Mesenchymal stem cell (in vitro differentiated cells and primary cell): ENCODE results near the gene ARAF.
A peak's percentile ranks its signal among the peaks of the same experiment; 100 is the strongest.

Experiments
- DNase-seq: peaks from one replicate; pipeline ENCODE4 v3.0.0-alpha.2; 2013
- H2AFZ ChIP-seq: one replicate; pipeline ENCODE4 v1.6.1; 2013; ENCODE audit warnings: low read depth, mild to moderate bottlenecking, control low read depth, inconsistent platforms, low read length, moderate library complexity
- H2AK5ac ChIP-seq: 2 replicates; pipeline ENCODE4 v1.6.1; 2013; ENCODE audit warnings: low read length, moderate library complexity, mild to moderate bottlenecking, inconsistent platforms; ENCODE audit not compliant: severe bottlenecking
- H2BK120ac ChIP-seq: one replicate; pipeline ENCODE4 v1.6.1; 2013; ENCODE audit warnings: low read depth, mild to moderate bottlenecking, inconsistent platforms, low read length, moderate library complexity
- H2BK12ac ChIP-seq, 2 experiments: one replicate each; pipeline ENCODE4 v1.6.1; 2013; ENCODE audit warnings: inconsistent platforms in 2 of 2, low read length in 2 of 2, mild to moderate bottlenecking in 2 of 2, moderate library complexity in 2 of 2, control low read depth in 1 of 2
- H2BK15ac ChIP-seq: one replicate; pipeline ENCODE4 v1.6.1; 2013; ENCODE audit warnings: mild to moderate bottlenecking, low read depth, inconsistent platforms; ENCODE audit not compliant: poor library complexity, severe bottlenecking
- H2BK5ac ChIP-seq: 2 replicates; pipeline ENCODE4 v1.6.1; 2013; ENCODE audit warnings: low read depth, mild to moderate bottlenecking, low read length, control low read depth, inconsistent platforms; ENCODE audit not compliant: poor library complexity, severe bottlenecking
- H3K14ac ChIP-seq, 2 experiments: one replicate each; pipeline ENCODE4 v1.6.1; 2013; ENCODE audit warnings: inconsistent platforms in 2 of 2, low read length in 2 of 2, control low read depth in 1 of 2, mild to moderate bottlenecking in 1 of 2, moderate library complexity in 1 of 2
- H3K18ac ChIP-seq, 2 experiments: one replicate each; pipeline ENCODE4 v1.6.1; 2013; ENCODE audit warnings: inconsistent platforms in 2 of 2, low read length in 2 of 2, control low read depth in 1 of 2, low read depth in 1 of 2, mild to moderate bottlenecking in 1 of 2
- H3K23ac ChIP-seq, 2 experiments: one replicate each; pipeline ENCODE4 v1.6.1; 2013; ENCODE audit warnings: inconsistent platforms in 2 of 2, low read length in 2 of 2, mild to moderate bottlenecking in 2 of 2, moderate library complexity in 2 of 2, control low read depth in 1 of 2
- H3K27ac ChIP-seq: 2 replicates; pipeline ENCODE4 v1.5.1; 2013; ENCODE audit warnings: mild to moderate bottlenecking, moderate library complexity, low read length, control low read depth, inconsistent platforms; ENCODE audit not compliant: poor library complexity, severe bottlenecking
- H3K27me3 ChIP-seq, 2 experiments: 2 replicates each; pipeline versions ENCODE4 v1.6.1 to v1.7.0; 2013; ENCODE audit warnings: low read length in 2 of 2, mild to moderate bottlenecking in 2 of 2, moderate library complexity in 2 of 2, control low read depth in 1 of 2, inconsistent platforms in 1 of 2; ENCODE audit not compliant: control insufficient read depth in 1 of 2, insufficient read depth in 1 of 2
- H3K36me3 ChIP-seq, 2 experiments: 2 replicates each; pipeline versions ENCODE4 v1.6.1 to v1.7.0; 2013; ENCODE audit warnings: low read length in 2 of 2, control low read depth in 1 of 2, inconsistent platforms in 1 of 2, low read depth in 1 of 2, mild to moderate bottlenecking in 1 of 2; ENCODE audit not compliant: insufficient read depth in 2 of 2, control insufficient read depth in 1 of 2
- H3K4ac ChIP-seq, 2 experiments: one replicate each; pipeline ENCODE4 v1.6.1; 2013; ENCODE audit warnings: inconsistent platforms in 2 of 2, low read length in 2 of 2, mild to moderate bottlenecking in 2 of 2, moderate library complexity in 2 of 2, control low read depth in 1 of 2, low read depth in 1 of 2
- H3K4me1 ChIP-seq: 2 replicates; pipeline ENCODE4 v1.6.1; 2013; ENCODE audit warnings: low read depth, low read length, control low read depth; ENCODE audit not compliant: control insufficient read depth, insufficient read depth
- H3K4me2 ChIP-seq: 2 replicates; pipeline ENCODE4 v1.6.1; 2013; ENCODE audit warnings: low read length, mild to moderate bottlenecking, inconsistent platforms; ENCODE audit not compliant: poor library complexity, severe bottlenecking
- H3K4me3 ChIP-seq, 2 experiments: 2 replicates each; pipeline versions ENCODE4 v1.5.1 to v1.7.0; 2013; ENCODE audit warnings: low read length in 2 of 2, mild to moderate bottlenecking in 2 of 2, control low read depth in 1 of 2, low read depth in 1 of 2; ENCODE audit not compliant: insufficient read depth in 1 of 2
- H3K79me1 ChIP-seq: replicated peaks from 2 replicates; pipeline ENCODE4 v1.6.1; 2013; ENCODE audit warnings: mild to moderate bottlenecking, control low read depth, low read length, inconsistent platforms; ENCODE audit not compliant: poor library complexity, severe bottlenecking
- H3K9ac ChIP-seq: 2 replicates; pipeline ENCODE4 v1.7.0; 2013; ENCODE audit warnings: mild to moderate bottlenecking, low read length, moderate library complexity
- H3K9me3 ChIP-seq: 2 replicates; pipeline ENCODE4 v1.7.0; 2013; ENCODE audit warnings: mild to moderate bottlenecking, low read length; ENCODE audit not compliant: control insufficient read depth
- H4K8ac ChIP-seq: one replicate; pipeline ENCODE4 v1.6.1; 2013; ENCODE audit warnings: inconsistent platforms, mild to moderate bottlenecking, low read length, moderate library complexity
- H4K91ac ChIP-seq: one replicate; pipeline ENCODE4 v1.6.1; 2013; ENCODE audit warnings: mild to moderate bottlenecking, low read length, inconsistent platforms
- WGBS: methylation state at CpG from one replicate; pipeline ENCODE4 v1.1.7; 2013; ENCODE audit warnings: mixed read lengths; 5-methylcytosine and 5-hydroxymethylcytosine counted together

ARAF gene

GRCh38 chrX:47540754-47541538 is 20.1 kb upstream of the ARAF start:
- DNase-seq = peak; percentile 94
- no peak overlapping the region for H3K27ac ChIP-seq
- no peak overlapping the region for H2BK120ac ChIP-seq
- H2BK5ac ChIP-seq = no peak overlapping the region
- H3K4me1 ChIP-seq = no peaks in the 10 kb centered on the region
- no peak overlapping the region for H3K4me3 ChIP-seq
- H2BK15ac ChIP-seq = no peak overlapping the region
- no peak overlapping the region for H2AFZ ChIP-seq
- no peak overlapping the region for H3K23ac ChIP-seq
- H3K4me2 ChIP-seq = no peak overlapping the region
- no peaks in the 10 kb centered on the region for H3K9me3 ChIP-seq
- no peak overlapping the region for H4K91ac ChIP-seq
- H2AK5ac ChIP-seq = no peak overlapping the region
- H4K8ac ChIP-seq = no peak overlapping the region
- H3K27me3 ChIP-seq = peaks cover 0 to 4% of the 10 kb centered on the region in 2 experiments
- no peak overlapping the region for H3K14ac ChIP-seq
- H3K4ac ChIP-seq = no peak overlapping the region
- no peaks in the 10 kb centered on the region for H3K79me1 ChIP-seq
- no peak overlapping the region for H3K18ac ChIP-seq
- WGBS = 30% methylated on average over 9 of the region's 15 CpGs
- no peak overlapping the region for H2BK12ac ChIP-seq
- no peaks in the 10 kb centered on the region for H3K36me3 ChIP-seq
- H3K9ac ChIP-seq = peak overlapping the region; percentile 82

- Histone ChIP-seq H2AK5ac (no peak overlapping the region), H3K79me1 (no peaks in the 10 kb centered on the region), H2BK12ac (no peak overlapping the region), H3K4me2 (no peak overlapping the region), H3K4me1 (no peaks in the 10 kb centered on the region), H3K4ac (no peak overlapping the region), H3K4me3 (no peak overlapping the region), H2BK120ac (no peak overlapping the region), H4K8ac (no peak overlapping the region), H3K9me3 (no peaks in the 10 kb centered on the region), H3K23ac (no peak overlapping the region), H3K36me3 (no peaks in the 10 kb centered on the region), H3K9ac (no peak overlapping the region), H3K18ac (no peak overlapping the region), H3K27ac (no peak overlapping the region), H3K14ac (no peak overlapping the region), H3K27me3 (peaks cover 0 to 7% of the 10 kb centered on the region in 2 experiments), H2AFZ (no peak overlapping the region), H2BK5ac (no peak overlapping the region), H2BK15ac (no peak overlapping the region), H4K91ac (no peak overlapping the region)
- DNase-seq = no peak
- 97% methylated on average over 4 of the region's 5 CpGs for WGBS
Observed at GRCh38 chrX:47543496-47543895, 17.5 kb upstream of the ARAF start.

GRCh38 chrX:47556045-47556623 is 4.9 kb upstream of the ARAF start:
- Histone ChIP-seq H3K14ac (no peak overlapping the region), H2BK12ac (no peak overlapping the region), H3K23ac (no peak overlapping the region), H3K27ac (peak overlapping the region; percentile 65), H3K27me3 (peaks cover 0 to 4% of the 10 kb centered on the region in 2 experiments), H3K9ac (peak overlapping the region; percentile 89), H2BK120ac (no peak overlapping the region), H2AK5ac (no peak overlapping the region), H2BK15ac (no peak overlapping the region), H4K8ac (peak overlapping the region; percentile 90), H3K4me3 (peak overlapping the region; percentile 62 to 77), H2AFZ (peak overlapping the region; percentile 81), H3K9me3 (no peaks in the 10 kb centered on the region), H3K4me1 (peaks cover 2% of the 10 kb centered on the region), H3K36me3 (no peaks in the 10 kb centered on the region), H4K91ac (no peak overlapping the region), H2BK5ac (no peak overlapping the region), H3K18ac (peak overlapping the region; percentile 78 to 79), H3K79me1 (peaks cover 1% of the 10 kb centered on the region), H3K4ac (peak overlapping the region in 1 of 2 experiments; percentile 58), H3K4me2 (peak overlapping the region; percentile 74)
- DNase-seq = peak; percentile 92
- 3% methylated on average over 20 of the region's 20 CpGs for WGBS

GRCh38 chrX:47558436-47558835 is 2.6 kb upstream of the ARAF start:
- H3K23ac ChIP-seq = no peak overlapping the region
- peaks cover 6% of the 10 kb centered on the region in 2 experiments for H3K36me3 ChIP-seq
- no peak overlapping the region for H2BK120ac ChIP-seq
- H2AK5ac ChIP-seq = no peak overlapping the region
- H3K4ac ChIP-seq = no peak overlapping the region
- no peak overlapping the region for H3K18ac ChIP-seq
- no peak overlapping the region for H3K4me2 ChIP-seq
- 100% methylated on average over 2 of the region's 3 CpGs for WGBS
- no peak overlapping the region for H4K8ac ChIP-seq
- H3K9me3 ChIP-seq = no peaks in the 10 kb centered on the region
- no peak overlapping the region for H2BK12ac ChIP-seq
- H2BK15ac ChIP-seq = no peak overlapping the region
- H3K4me3 ChIP-seq = no peak overlapping the region
- peaks cover 8% of the 10 kb centered on the region for H3K4me1 ChIP-seq
- peaks cover 1% of the 10 kb centered on the region for H3K79me1 ChIP-seq
- H3K14ac ChIP-seq = no peak overlapping the region
- H3K27ac ChIP-seq = no peak overlapping the region
- H3K27me3 ChIP-seq = no peaks in the 10 kb centered on the region
- H4K91ac ChIP-seq = no peak overlapping the region
- H2BK5ac ChIP-seq = no peak overlapping the region
- H3K9ac ChIP-seq = no peak overlapping the region
- no peak for DNase-seq
- H2AFZ ChIP-seq = no peak overlapping the region
